ENCODE measurements around the gene IL27RA.

GRCh38 chr19:14085309-14085995, 53.9 kb downstream of the IL27RA start, which contains the start of gene C19orf67:
- TF ChIP-seq CTCF (IDR thresholded peaks at IDR 0.05) (no peak), POLR2A (IDR thresholded peaks at IDR 0.05) (no peak), POLR2AphosphoS5 (IDR thresholded peaks at IDR 0.05; ENCODE audit: insufficient read depth in 1 of 2, low read depth in 1 of 2) (no peak)

All from vagina (tissue), 2 donors.